GM23338 (cell line): ENCODE results near the gene MAP1B. TPM values are rescaled to one million over a fixed set of nuclear protein-coding genes. Genes with fewer than 3 reads are reported as not detected.

Experiments used
- ATAC-seq: fragments of 200-7000 bp; cut with Tn5 transposase; 3 replicates; pipeline ENCODE4 v1.9.1; 2020
- DNase-seq: peaks from one replicate; pipeline ENCODE4 v3.0.0-alpha.2; 2015; ENCODE audit warnings: low spot score
- H2AFZ ChIP-seq: fragments of 200-600 bp; sonication (generic); 2 replicates; pipeline ENCODE4 v1.8.0; 2016; ENCODE audit warnings: antibody characterized with exemption, mild to moderate bottlenecking, moderate library complexity
- H3F3A ChIP-seq: fragments of 200-600 bp; sonication (generic); replicated peaks from 2 replicates; pipeline ENCODE4 v1.8.0; 2017; ENCODE audit warnings: antibody characterized with exemption, mixed run types, low read depth
- H3K27ac ChIP-seq: fragments of 200-600 bp; sonication (generic); 2 replicates; pipeline ENCODE4 v1.6.1; 2016; ENCODE audit warnings: low read depth
- H3K27me3 ChIP-seq: fragments of 200-600 bp; sonication (generic); 2 replicates; pipeline ENCODE4 v1.8.0; 2016; ENCODE audit warnings: mild to moderate bottlenecking, mixed run types, moderate library complexity; ENCODE audit not compliant: insufficient read depth
- H3K36me3 ChIP-seq: fragments of 200-600 bp; sonication (generic); 2 replicates; pipeline ENCODE4 v1.8.0; 2016; ENCODE audit warnings: mild to moderate bottlenecking; ENCODE audit not compliant: insufficient read depth
- H3K4me1 ChIP-seq: fragments of 200-600 bp; sonication (generic); 2 replicates; pipeline ENCODE4 v1.8.0; 2016; ENCODE audit warnings: mild to moderate bottlenecking, moderate library complexity; ENCODE audit not compliant: insufficient read depth
- H3K4me2 ChIP-seq: fragments of 200-600 bp; sonication (generic); 2 replicates; pipeline ENCODE4 v1.7.1; 2017; ENCODE audit warnings: mixed run types
- H3K4me3 ChIP-seq: fragments of 200-600 bp; sonication (generic); 2 replicates; pipeline ENCODE4 v1.6.1; 2016; ENCODE audit warnings: mixed run types
- H3K79me2 ChIP-seq: fragments of 200-600 bp; sonication (generic); replicated peaks from 2 replicates; pipeline ENCODE4 v1.8.0; 2017; ENCODE audit warnings: mild to moderate bottlenecking; ENCODE audit not compliant: insufficient read depth
- H3K9me2 ChIP-seq: fragments of 200-600 bp; sonication (generic); 2 replicates; pipeline ENCODE4 v1.8.0; 2017; ENCODE audit not compliant: insufficient read depth
- H4K20me1 ChIP-seq: fragments of 200-600 bp; sonication (generic); replicated peaks from 2 replicates; pipeline ENCODE4 v1.8.0; 2017; ENCODE audit warnings: mild to moderate bottlenecking; ENCODE audit not compliant: insufficient read depth
- H3K27ac Mint-ChIP-seq: 2 replicates; pipeline ENCODE4 v1.8.0; 2020; ENCODE audit warnings: inconsistent platforms, mild to moderate bottlenecking, moderate library complexity, mixed read lengths
- H3K27me3 Mint-ChIP-seq: 3 replicates; pipeline ENCODE4 v1.8.0; 2022; ENCODE audit warnings: low read depth, mild to moderate bottlenecking, moderate library complexity, mixed read lengths, inconsistent platforms; ENCODE audit not compliant: insufficient read depth, poor library complexity
- H3K36me3 Mint-ChIP-seq: 3 replicates; pipeline ENCODE4 v1.8.0; 2021; ENCODE audit warnings: low read depth, mild to moderate bottlenecking, inconsistent platforms, moderate library complexity, mixed read lengths
- H3K4me1 Mint-ChIP-seq: 3 replicates; pipeline ENCODE4 v1.8.0; 2020; ENCODE audit warnings: mild to moderate bottlenecking, inconsistent platforms, mixed read lengths
- H3K4me3 Mint-ChIP-seq: 3 replicates; pipeline ENCODE4 v1.8.0; 2021; ENCODE audit warnings: moderate library complexity, mild to moderate bottlenecking, inconsistent platforms, mixed read lengths
- H3K9me3 Mint-ChIP-seq: 3 replicates; pipeline ENCODE4 v1.8.0; 2020; ENCODE audit warnings: moderate library complexity, mild to moderate bottlenecking, inconsistent platforms, mixed read lengths
- CREB1 ChIP-seq: fragments of 250-450 bp; sonication (Bioruptor Pico); IDR thresholded peaks from 2 replicates; pipeline ENCODE4 v1.5.0; 2020; ENCODE audit warnings: low read depth, mild to moderate bottlenecking, moderate library complexity
- EZH2 ChIP-seq: fragments of 200-600 bp; sonication (generic); IDR thresholded peaks from one replicate; pipeline ENCODE4 v1.8.0; 2017; ENCODE audit warnings: antibody characterized with exemption, mild to moderate bottlenecking, low read depth; ENCODE audit not compliant: unreplicated experiment
- EZH2phosphoT487 ChIP-seq: fragments of 200-600 bp; sonication (generic); IDR thresholded peaks from one replicate; pipeline ENCODE4 v1.8.1; 2018; ENCODE audit warnings: antibody characterized with exemption; ENCODE audit not compliant: unreplicated experiment
- JUNB ChIP-seq: IDR thresholded peaks from one replicate; pipeline ENCODE4 v1.6.1; 2016; ENCODE audit warnings: antibody characterized with exemption; ENCODE audit not compliant: unreplicated experiment
- NANOG ChIP-seq: IDR thresholded peaks from 2 replicates; pipeline ENCODE4 v1.6.1; 2016; ENCODE audit warnings: antibody characterized with exemption, borderline replicate concordance
- POLR2AphosphoS5 ChIP-seq: IDR thresholded peaks from 2 replicates; pipeline ENCODE4 v1.6.1; 2016; ENCODE audit warnings: antibody characterized with exemption, low read depth
- STAT1 ChIP-seq: IDR thresholded peaks from one replicate; pipeline ENCODE4 v1.6.1; 2016; ENCODE audit warnings: antibody characterized with exemption; ENCODE audit not compliant: unreplicated experiment
- ZNF114 ChIP-seq: fragments of 250-450 bp; sonication (Bioruptor Pico); IDR thresholded peaks from 2 replicates; pipeline ENCODE4 v1.5.0; 2020; ENCODE audit warnings: mild to moderate bottlenecking, moderate library complexity
- ZNF331 ChIP-seq: fragments of 250-450 bp; sonication (Bioruptor Pico); IDR thresholded peaks from 2 replicates; pipeline ENCODE4 v1.5.0; 2020; ENCODE audit warnings: low read depth, mild to moderate bottlenecking, moderate library complexity
- polyA plus RNA-seq: library from polyadenylated mRNA; unstranded; fragments of >200 nt; fragmentation: Nextera tagmentation; extraction: Ambion mirVana; gene quantifications from 2 replicates; pipeline ENCODE4 v1.2.1, GENCODE V29; 2016
- total RNA-seq: library from RNA; depleted of rRNA; stranded (reverse); fragments of >200 nt; shearing (Covaris generic); gene quantifications from 2 replicates; pipeline ENCODE4 v1.2.3, GENCODE V29; 2014
- TF ChIP-seq, protein P1 (sequence below), 2 experiments: fragments of 200-600 bp in 1 of 2; sonication (generic) in 1 of 2; conservative IDR thresholded peaks; 2 replicates each; pipeline versions ENCODE4 v1.5.1 to v1.6.1; 2016 to 2017; ENCODE audit warnings: antibody characterized with exemption in 2 of 2, low read depth in 2 of 2, mild to moderate bottlenecking in 2 of 2, moderate library complexity in 1 of 2
- TF ChIP-seq, protein P2 (sequence below): fragments of 250-450 bp; sonication (Bioruptor Pico); IDR thresholded peaks from 2 replicates; pipeline ENCODE4 v1.5.0; 2020; ENCODE audit warnings: mild to moderate bottlenecking, moderate library complexity
- TF ChIP-seq, protein P3 (sequence below): IDR thresholded peaks from 2 replicates; pipeline ENCODE4 v1.6.1; 2016; ENCODE audit warnings: antibody characterized with exemption

MAP1B gene
- total and polyA plus RNA-seq, 2 experiments from 2014 or later = 148 to 263 TPM

DNA sequence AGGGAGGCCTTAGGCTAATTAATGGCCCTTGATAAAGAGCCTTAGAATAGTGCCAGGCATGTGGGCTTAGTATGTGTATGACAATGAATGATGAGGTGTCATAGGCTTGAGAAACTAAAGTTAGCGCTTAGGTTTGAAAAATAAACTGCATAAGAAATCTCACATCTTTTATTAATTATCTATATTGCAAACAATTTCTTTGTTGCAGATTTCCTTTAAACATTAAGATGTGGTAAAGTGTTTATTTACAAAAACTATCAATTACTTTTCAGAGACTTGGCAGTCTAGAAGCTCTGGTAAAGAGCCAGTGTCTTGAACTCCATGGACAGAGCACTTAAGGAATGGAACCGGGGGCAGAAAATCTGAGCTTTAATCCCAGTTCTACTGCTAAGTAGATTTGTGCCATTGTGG, 23.1 kb downstream of the MAP1B start:
- Histone ChIP-seq H4K20me1 (no peaks in the 10 kb centered on the region; the same call in 1 of the 2 replicates), H2AFZ (no peak overlapping the region), H3K27ac (no peak overlapping the region), H3K27me3 (no peaks in the 10 kb centered on the region), H3K4me3 (no peak overlapping the region), H3K79me2 (peaks cover 63% of the 10 kb centered on the region), H3K36me3 (no peaks in the 10 kb centered on the region; the same call in 1 of the 2 replicates), H3K4me1 (peaks cover 26% of the 10 kb centered on the region), H3K9me2 (no peaks in the 10 kb centered on the region), H3F3A (no peaks in the 10 kb centered on the region), H3K4me2 (no peak overlapping the region)
- peaks cover 1% of the 10 kb centered on the region for H3K27me3 Mint-ChIP-seq
- no peak overlapping the region for H3K4me3 Mint-ChIP-seq
- H3K27ac Mint-ChIP-seq = no peak overlapping the region
- TF ChIP-seq, protein P1, sequence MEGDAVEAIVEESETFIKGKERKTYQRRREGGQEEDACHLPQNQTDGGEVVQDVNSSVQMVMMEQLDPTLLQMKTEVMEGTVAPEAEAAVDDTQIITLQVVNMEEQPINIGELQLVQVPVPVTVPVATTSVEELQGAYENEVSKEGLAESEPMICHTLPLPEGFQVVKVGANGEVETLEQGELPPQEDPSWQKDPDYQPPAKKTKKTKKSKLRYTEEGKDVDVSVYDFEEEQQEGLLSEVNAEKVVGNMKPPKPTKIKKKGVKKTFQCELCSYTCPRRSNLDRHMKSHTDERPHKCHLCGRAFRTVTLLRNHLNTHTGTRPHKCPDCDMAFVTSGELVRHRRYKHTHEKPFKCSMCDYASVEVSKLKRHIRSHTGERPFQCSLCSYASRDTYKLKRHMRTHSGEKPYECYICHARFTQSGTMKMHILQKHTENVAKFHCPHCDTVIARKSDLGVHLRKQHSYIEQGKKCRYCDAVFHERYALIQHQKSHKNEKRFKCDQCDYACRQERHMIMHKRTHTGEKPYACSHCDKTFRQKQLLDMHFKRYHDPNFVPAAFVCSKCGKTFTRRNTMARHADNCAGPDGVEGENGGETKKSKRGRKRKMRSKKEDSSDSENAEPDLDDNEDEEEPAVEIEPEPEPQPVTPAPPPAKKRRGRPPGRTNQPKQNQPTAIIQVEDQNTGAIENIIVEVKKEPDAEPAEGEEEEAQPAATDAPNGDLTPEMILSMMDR (conservative IDR thresholded peaks at IDR 0.05; ENCODE audit: low read depth in 2 of 2) = no peak
- TF ChIP-seq JUNB = no peak
- TF ChIP-seq EZH2 = no peak
- TF ChIP-seq, protein P2, sequence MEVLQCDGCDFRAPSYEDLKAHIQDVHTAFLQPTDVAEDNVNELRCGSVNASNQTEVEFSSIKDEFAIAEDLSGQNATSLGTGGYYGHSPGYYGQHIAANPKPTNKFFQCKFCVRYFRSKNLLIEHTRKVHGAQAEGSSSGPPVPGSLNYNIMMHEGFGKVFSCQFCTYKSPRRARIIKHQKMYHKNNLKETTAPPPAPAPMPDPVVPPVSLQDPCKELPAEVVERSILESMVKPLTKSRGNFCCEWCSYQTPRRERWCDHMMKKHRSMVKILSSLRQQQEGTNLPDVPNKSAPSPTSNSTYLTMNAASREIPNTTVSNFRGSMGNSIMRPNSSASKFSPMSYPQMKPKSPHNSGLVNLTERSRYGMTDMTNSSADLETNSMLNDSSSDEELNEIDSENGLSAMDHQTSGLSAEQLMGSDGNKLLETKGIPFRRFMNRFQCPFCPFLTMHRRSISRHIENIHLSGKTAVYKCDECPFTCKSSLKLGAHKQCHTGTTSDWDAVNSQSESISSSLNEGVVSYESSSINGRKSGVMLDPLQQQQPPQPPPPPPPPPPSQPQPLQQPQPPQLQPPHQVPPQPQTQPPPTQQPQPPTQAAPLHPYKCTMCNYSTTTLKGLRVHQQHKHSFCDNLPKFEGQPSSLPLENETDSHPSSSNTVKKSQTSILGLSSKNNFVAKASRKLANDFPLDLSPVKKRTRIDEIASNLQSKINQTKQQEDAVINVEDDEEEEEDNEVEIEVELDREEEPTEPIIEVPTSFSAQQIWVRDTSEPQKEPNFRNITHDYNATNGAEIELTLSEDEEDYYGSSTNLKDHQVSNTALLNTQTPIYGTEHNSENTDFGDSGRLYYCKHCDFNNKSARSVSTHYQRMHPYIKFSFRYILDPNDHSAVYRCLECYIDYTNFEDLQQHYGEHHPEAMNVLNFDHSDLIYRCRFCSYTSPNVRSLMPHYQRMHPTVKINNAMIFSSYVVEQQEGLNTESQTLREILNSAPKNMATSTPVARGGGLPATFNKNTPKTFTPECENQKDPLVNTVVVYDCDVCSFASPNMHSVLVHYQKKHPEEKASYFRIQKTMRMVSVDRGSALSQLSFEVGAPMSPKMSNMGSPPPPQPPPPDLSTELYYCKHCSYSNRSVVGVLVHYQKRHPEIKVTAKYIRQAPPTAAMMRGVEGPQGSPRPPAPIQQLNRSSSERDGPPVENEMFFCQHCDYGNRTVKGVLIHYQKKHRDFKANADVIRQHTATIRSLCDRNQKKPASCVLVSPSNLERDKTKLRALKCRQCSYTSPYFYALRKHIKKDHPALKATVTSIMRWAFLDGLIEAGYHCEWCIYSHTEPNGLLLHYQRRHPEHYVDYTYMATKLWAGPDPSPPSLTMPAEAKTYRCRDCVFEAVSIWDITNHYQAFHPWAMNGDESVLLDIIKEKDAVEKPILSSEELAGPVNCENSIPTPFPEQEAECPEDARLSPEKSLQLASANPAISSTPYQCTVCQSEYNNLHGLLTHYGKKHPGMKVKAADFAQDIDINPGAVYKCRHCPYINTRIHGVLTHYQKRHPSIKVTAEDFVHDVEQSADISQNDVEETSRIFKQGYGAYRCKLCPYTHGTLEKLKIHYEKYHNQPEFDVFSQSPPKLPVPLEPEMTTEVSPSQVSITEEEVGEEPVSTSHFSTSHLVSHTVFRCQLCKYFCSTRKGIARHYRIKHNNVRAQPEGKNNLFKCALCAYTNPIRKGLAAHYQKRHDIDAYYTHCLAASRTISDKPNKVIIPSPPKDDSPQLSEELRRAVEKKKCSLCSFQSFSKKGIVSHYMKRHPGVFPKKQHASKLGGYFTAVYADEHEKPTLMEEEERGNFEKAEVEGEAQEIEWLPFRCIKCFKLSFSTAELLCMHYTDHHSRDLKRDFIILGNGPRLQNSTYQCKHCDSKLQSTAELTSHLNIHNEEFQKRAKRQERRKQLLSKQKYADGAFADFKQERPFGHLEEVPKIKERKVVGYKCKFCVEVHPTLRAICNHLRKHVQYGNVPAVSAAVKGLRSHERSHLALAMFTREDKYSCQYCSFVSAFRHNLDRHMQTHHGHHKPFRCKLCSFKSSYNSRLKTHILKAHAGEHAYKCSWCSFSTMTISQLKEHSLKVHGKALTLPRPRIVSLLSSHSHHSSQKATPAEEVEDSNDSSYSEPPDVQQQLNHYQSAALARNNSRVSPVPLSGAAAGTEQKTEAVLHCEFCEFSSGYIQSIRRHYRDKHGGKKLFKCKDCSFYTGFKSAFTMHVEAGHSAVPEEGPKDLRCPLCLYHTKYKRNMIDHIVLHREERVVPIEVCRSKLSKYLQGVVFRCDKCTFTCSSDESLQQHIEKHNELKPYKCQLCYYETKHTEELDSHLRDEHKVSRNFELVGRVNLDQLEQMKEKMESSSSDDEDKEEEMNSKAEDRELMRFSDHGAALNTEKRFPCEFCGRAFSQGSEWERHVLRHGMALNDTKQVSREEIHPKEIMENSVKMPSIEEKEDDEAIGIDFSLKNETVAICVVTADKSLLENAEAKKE (CRISPR knock-in tag) = no peak
- TF ChIP-seq EZH2phosphoT487 = no peak
- no peak for TF ChIP-seq ZNF331 (CRISPR knock-in tag)
- TF ChIP-seq POLR2AphosphoS5 = no peak
- TF ChIP-seq CREB1 (CRISPR knock-in tag) = no peak
- TF ChIP-seq STAT1 = no peak
- TF ChIP-seq, protein P3, sequence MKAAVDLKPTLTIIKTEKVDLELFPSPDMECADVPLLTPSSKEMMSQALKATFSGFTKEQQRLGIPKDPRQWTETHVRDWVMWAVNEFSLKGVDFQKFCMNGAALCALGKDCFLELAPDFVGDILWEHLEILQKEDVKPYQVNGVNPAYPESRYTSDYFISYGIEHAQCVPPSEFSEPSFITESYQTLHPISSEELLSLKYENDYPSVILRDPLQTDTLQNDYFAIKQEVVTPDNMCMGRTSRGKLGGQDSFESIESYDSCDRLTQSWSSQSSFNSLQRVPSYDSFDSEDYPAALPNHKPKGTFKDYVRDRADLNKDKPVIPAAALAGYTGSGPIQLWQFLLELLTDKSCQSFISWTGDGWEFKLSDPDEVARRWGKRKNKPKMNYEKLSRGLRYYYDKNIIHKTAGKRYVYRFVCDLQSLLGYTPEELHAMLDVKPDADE = no peak
- no peak for TF ChIP-seq ZNF114
- TF ChIP-seq NANOG = no peak
- peaks cover 8% of the 10 kb centered on the region for H3K36me3 Mint-ChIP-seq
- H3K9me3 Mint-ChIP-seq = no peaks in the 10 kb centered on the region
- ATAC-seq (no peak), DNase-seq (no peak)
- peaks cover 36% of the 10 kb centered on the region for H3K4me1 Mint-ChIP-seq
